Ascending aorta (tissue), 2 donors: ENCODE data around the gene SFMBT2. TPM values are rescaled to one million over a fixed set of nuclear protein-coding genes. Genes with fewer than 3 reads are reported as not detected.

Source experiments
- DNase-seq, 2 donors: peaks; one replicate each; pipeline ENCODE4 v3.0.0-alpha.2; 2019; ENCODE audit warnings: low spot score in 2 of 2
- H3K27ac ChIP-seq, 2 donors: fragments of 200-600 bp; sonication (generic); one replicate each; pipeline ENCODE4 v1.5.1; 2016 to 2017; ENCODE audit warnings: mild to moderate bottlenecking in 1 of 2
- H3K27me3 ChIP-seq: fragments of 200-600 bp; sonication (generic); one replicate; pipeline ENCODE4 v1.5.1; 2017
- H3K36me3 ChIP-seq, 2 donors: fragments of 200-600 bp; sonication (generic); one replicate each; pipeline ENCODE4 v1.5.1; 2016
- H3K4me1 ChIP-seq, 2 donors: fragments of 200-600 bp; sonication (generic); one replicate each; pipeline ENCODE4 v1.5.1; 2016 to 2017; ENCODE audit warnings: mild to moderate bottlenecking in 1 of 2
- H3K4me3 ChIP-seq, 2 donors: fragments of 200-600 bp; sonication (generic); one replicate each; pipeline ENCODE4 v1.5.1; 2016 to 2017; ENCODE audit warnings: mild to moderate bottlenecking in 1 of 2
- H3K9me3 ChIP-seq, 2 donors: fragments of 200-600 bp; sonication (generic); one replicate each; pipeline ENCODE4 v1.5.1; 2016
- intact Hi-C: fragments of 100-400 bp; cut with DNase I; formaldehyde crosslinking; loops from one replicate; pipeline ENCODE4 v1.15.1; 2023
- total RNA-seq: library from RNA; depleted of rRNA; stranded (reverse); fragments of >200 nt; gene quantifications from one replicate; pipeline ENCODE4 v1.1.0, GENCODE V29; 2016
- TF ChIP-seq, protein P1 (sequence below), 3 experiments: fragments of 200-600 bp in 2 of 3; fragments of 450-650 bp in 1 of 3; sonication (generic) in 2 of 3; IDR thresholded peaks; one replicate each; pipeline ENCODE4 v1.5.1; 2016 to 2019; ENCODE audit warnings: antibody characterized with exemption in 3 of 3, mild to moderate bottlenecking in 1 of 3, moderate library complexity in 1 of 3

The SFMBT2 gene
- total RNA-seq, 1 donor from 2014 or later, result 2.2 TPM

DNA sequence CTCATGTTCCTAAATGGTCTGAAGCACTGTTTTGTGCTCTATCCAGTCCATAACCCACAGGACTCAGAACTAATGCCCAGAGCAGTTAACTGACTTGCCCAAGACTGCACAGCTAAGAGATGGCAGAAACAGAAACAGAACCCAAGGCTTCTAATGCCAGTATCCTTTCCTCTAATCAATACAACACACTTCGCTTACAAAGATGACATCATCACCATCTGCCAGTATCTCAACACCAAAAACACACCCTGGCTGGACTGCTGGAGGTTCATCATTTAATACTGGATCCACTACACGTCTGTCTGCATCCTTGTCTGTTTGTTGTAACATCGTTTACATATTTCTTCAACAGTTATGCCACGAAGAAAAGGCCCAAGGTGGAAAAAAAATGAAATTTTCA, 165.3 kb downstream of the SFMBT2 start:
- Histone ChIP-seq H3K9me3 (no peaks in the 10 kb centered on the region), H3K27me3 (no peaks in the 10 kb centered on the region), H3K36me3 (no peaks in the 10 kb centered on the region), H3K4me1 (no peaks in the 10 kb centered on the region), H3K4me3 (no peak overlapping the region), H3K27ac (no peak overlapping the region)
- TF ChIP-seq, protein P1, sequence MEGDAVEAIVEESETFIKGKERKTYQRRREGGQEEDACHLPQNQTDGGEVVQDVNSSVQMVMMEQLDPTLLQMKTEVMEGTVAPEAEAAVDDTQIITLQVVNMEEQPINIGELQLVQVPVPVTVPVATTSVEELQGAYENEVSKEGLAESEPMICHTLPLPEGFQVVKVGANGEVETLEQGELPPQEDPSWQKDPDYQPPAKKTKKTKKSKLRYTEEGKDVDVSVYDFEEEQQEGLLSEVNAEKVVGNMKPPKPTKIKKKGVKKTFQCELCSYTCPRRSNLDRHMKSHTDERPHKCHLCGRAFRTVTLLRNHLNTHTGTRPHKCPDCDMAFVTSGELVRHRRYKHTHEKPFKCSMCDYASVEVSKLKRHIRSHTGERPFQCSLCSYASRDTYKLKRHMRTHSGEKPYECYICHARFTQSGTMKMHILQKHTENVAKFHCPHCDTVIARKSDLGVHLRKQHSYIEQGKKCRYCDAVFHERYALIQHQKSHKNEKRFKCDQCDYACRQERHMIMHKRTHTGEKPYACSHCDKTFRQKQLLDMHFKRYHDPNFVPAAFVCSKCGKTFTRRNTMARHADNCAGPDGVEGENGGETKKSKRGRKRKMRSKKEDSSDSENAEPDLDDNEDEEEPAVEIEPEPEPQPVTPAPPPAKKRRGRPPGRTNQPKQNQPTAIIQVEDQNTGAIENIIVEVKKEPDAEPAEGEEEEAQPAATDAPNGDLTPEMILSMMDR (IDR thresholded peaks at IDR 0.05), result no peak
- no peak for DNase-seq
- intact Hi-C loops, result no loop called here

DNA sequence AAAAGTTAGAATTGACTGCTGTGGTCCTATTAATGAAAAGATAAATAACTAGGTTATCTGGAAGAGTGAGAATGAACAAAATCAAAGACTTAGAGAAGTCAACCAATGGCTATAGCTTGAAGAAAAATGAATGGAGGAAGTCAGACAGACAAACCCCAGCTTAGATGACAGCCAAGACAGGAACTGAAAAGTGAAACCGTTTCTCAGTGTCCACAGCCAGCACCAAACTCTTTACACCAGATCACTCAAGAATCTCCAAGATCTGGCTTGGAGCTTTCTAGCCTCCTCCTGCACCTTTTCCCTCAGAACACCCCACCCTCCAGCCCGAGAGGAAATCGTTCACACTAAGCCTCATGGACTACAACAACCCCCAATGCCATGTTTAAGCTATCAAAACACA, 167.0 kb downstream of the SFMBT2 start:
- DNase-seq, result no peak
- intact Hi-C loops, result no loop called here
- no peaks in the 10 kb centered on the region for H3K36me3 ChIP-seq
- H3K27me3 ChIP-seq, result no peaks in the 10 kb centered on the region
- no peaks in the 10 kb centered on the region for H3K4me1 ChIP-seq
- TF ChIP-seq, protein P1 (IDR thresholded peaks at IDR 0.05), result no peak
- H3K9me3 ChIP-seq, result no peaks in the 10 kb centered on the region
- no peak overlapping the region for H3K4me3 ChIP-seq
- no peak overlapping the region for H3K27ac ChIP-seq

DNA sequence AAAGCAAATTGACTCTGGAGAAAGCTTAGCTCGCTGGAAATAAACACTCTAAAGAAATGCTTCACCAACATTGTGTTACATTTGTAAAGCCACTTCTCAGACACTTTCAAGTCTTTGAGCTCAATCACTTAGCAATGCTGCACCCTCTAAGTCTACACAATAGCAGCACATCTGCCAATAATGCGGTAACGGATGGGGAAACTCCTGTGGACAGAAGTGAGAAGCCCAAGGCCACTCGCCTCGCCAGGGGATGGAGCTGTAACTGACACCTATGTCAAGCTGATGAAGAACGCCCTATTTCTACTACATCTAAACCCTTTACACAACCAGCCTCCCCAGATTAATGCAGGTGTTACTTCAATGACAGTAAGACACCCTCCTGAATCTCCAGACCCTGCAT, 167.7 kb downstream of the SFMBT2 start:
- intact Hi-C loops, result no loop called here
- no peaks in the 10 kb centered on the region for H3K36me3 ChIP-seq
- H3K9me3 ChIP-seq, result no peaks in the 10 kb centered on the region
- no peaks in the 10 kb centered on the region for H3K4me1 ChIP-seq
- TF ChIP-seq, protein P1 (IDR thresholded peaks at IDR 0.05), result no peak
- H3K27me3 ChIP-seq, result no peaks in the 10 kb centered on the region
- DNase-seq, result no peak
- H3K27ac ChIP-seq, result no peak overlapping the region
- H3K4me3 ChIP-seq, result no peak overlapping the region

DNA sequence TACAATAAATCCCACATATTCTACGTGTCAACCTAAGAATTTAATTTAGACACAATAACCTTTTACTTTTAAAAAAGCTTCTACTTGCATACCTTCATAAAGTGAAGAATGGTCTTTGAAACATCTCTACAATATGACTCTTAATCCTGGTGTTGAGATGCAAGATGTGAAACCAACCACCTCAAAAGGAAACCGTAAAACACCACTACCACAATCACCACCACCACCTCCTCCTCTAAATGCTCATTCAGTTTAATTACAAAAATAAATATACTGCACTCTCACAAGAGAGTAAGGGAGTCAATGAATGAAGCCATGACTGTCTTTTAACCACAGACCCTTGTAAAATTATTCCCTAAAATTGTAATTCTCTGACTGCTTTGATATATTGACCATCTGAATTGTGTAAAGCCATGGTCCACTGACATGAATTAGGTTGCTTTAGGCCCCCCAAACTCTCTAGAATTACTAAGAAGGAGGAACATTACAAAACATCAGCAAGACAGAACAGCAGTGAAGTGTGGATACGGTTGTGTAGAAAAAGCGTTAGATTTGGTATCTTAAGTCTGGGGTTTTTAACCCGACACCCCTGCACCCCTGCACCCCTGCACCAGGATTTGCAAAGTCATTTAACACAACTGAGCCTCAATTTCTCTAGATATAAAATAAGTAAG, 171.4 kb downstream of the SFMBT2 start:
- intact Hi-C loops, result no loop called here

GRCh38 chr10:7235376-7235775, 175.5 kb downstream of the SFMBT2 start:
- Histone ChIP-seq H3K36me3 (no peaks in the 10 kb centered on the region), H3K27ac (no peak overlapping the region), H3K4me1 (no peaks in the 10 kb centered on the region), H3K27me3 (no peaks in the 10 kb centered on the region), H3K9me3 (no peaks in the 10 kb centered on the region), H3K4me3 (no peak overlapping the region)
- TF ChIP-seq, protein P1 (IDR thresholded peaks at IDR 0.05), result no peak
- no peak for DNase-seq
- intact Hi-C loops, result no loop called here

More for the DNA sequence above, 171.4 kb downstream of the SFMBT2 start:
- TF ChIP-seq, protein P1 (IDR thresholded peaks at IDR 0.05), result no peak
- no peaks in the 10 kb centered on the region for H3K4me1 ChIP-seq
- no peak overlapping the region for H3K27ac ChIP-seq
- DNase-seq, result no peak
- no peaks in the 10 kb centered on the region for H3K36me3 ChIP-seq
- no peaks in the 10 kb centered on the region for H3K27me3 ChIP-seq
- H3K9me3 ChIP-seq, result no peaks in the 10 kb centered on the region
- no peak overlapping the region for H3K4me3 ChIP-seq

DNA sequence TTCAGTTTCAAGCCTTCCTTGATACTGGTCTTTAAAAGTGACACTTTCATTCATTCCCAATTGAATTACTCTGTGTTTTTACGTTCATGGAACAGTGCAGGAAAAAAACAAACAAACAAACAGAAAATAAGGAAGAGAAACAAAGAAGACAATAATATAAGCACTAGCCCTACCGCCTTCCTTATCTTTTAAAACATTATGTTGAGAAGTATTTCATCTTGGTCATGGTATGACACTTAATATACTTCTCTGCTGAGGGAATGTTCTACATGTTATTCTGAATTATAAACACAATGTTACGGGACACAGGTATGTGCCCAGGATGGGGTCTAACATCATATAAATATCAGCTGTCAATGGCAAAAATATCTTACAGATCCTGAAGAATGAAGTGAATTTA, 176.7 kb downstream of the SFMBT2 start:
- H3K27ac ChIP-seq, result no peak overlapping the region
- no peaks in the 10 kb centered on the region for H3K9me3 ChIP-seq
- no peaks in the 10 kb centered on the region for H3K36me3 ChIP-seq
- intact Hi-C loops, result no loop called here
- H3K4me1 ChIP-seq, result no peaks in the 10 kb centered on the region
- H3K27me3 ChIP-seq, result no peaks in the 10 kb centered on the region
- H3K4me3 ChIP-seq, result no peak overlapping the region
- TF ChIP-seq, protein P1 (IDR thresholded peaks at IDR 0.05), result no peak
- no peak for DNase-seq
